H1 (cell line): ENCODE data around the gene NEDD8. TPM values are rescaled to one million over a fixed set of nuclear protein-coding genes. Genes with fewer than 3 reads are reported as not detected.

ENCODE experiments used
- BCL11A ChIP-seq, 2 experiments: IDR thresholded peaks; one replicate each; pipeline ENCODE4 v1.6.1; 2011; ENCODE audit warnings: low read depth in 2 of 2, low read length in 2 of 2, mild to moderate bottlenecking in 2 of 2
- CBX5 ChIP-seq: fragments of 300-800, 300-1000 bp; sonication (generic); IDR thresholded peaks from 2 replicates; pipeline ENCODE4 v1.7.1; 2016; ENCODE audit warnings: antibody characterized with exemption, low read length, low read depth
- CHD2 ChIP-seq: IDR thresholded peaks from 2 replicates; pipeline ENCODE4 v1.6.1; 2012; ENCODE audit warnings: low read length, improper control_type of control experiment
- CREB1 ChIP-seq: IDR thresholded peaks from 2 replicates; pipeline ENCODE4 v1.6.1; 2012; ENCODE audit warnings: inconsistent platforms
- FOSL1 ChIP-seq: IDR thresholded peaks from 2 replicates; pipeline ENCODE4 v1.6.1; 2011; ENCODE audit warnings: mild to moderate bottlenecking, low read depth, low read length, moderate library complexity; ENCODE audit not compliant: insufficient read depth
- GTF2F1 ChIP-seq: IDR thresholded peaks from 2 replicates; pipeline ENCODE4 v1.6.1; 2012; ENCODE audit warnings: low read depth, low read length, improper control_type of control experiment, borderline replicate concordance
- HDAC2 ChIP-seq, 2 experiments: fragments of 300-600 bp in 1 of 2; sonication (generic) in 1 of 2; IDR thresholded peaks; 2 replicates each; pipeline ENCODE4 v1.6.1; 2011 to 2012; ENCODE audit warnings: low read depth in 2 of 2, low read length in 2 of 2, mild to moderate bottlenecking in 2 of 2, moderate library complexity in 2 of 2, borderline replicate concordance in 1 of 2, inconsistent platforms in 1 of 2
- KDM1A ChIP-seq: fragments of 200-600, 300-600 bp; sonication (generic); IDR thresholded peaks from 2 replicates; pipeline ENCODE4 v1.7.1; 2016; ENCODE audit warnings: mild to moderate bottlenecking, low read length, borderline replicate concordance
- POLR2AphosphoS5 ChIP-seq: IDR thresholded peaks from 2 replicates; pipeline ENCODE4 v1.6.1; 2011; ENCODE audit warnings: low read depth, low read length
- POU5F1 ChIP-seq: IDR thresholded peaks from 2 replicates; pipeline ENCODE4 v1.6.1; 2011; ENCODE audit warnings: low read depth, mild to moderate bottlenecking, low read length, moderate library complexity
- RNF2 ChIP-seq: fragments of 200-900, 300-1000 bp; sonication (generic); IDR thresholded peaks from 2 replicates; pipeline ENCODE4 v1.7.1; 2016; ENCODE audit warnings: borderline replicate concordance, low read depth, mild to moderate bottlenecking, antibody characterized with exemption, low read length; ENCODE audit not compliant: poor library complexity, severe bottlenecking; ENCODE audit errors: missing control alignments
- SIN3A ChIP-seq, 2 experiments: IDR thresholded peaks in 1 of 2; conservative IDR thresholded peaks in 1 of 2; 2 replicates each; pipeline ENCODE4 v1.6.1; 2011 to 2012; ENCODE audit warnings: low read length in 2 of 2, improper control_type of control experiment in 1 of 2, low read depth in 1 of 2, mild to moderate bottlenecking in 1 of 2
- SIX5 ChIP-seq: IDR thresholded peaks from 2 replicates; pipeline ENCODE4 v1.6.1; 2011; ENCODE audit warnings: mild to moderate bottlenecking, low read depth, low read length
- SP1 ChIP-seq: IDR thresholded peaks from 2 replicates; pipeline ENCODE4 v1.6.1; 2011; ENCODE audit warnings: low read depth, low read length
- TBP ChIP-seq: IDR thresholded peaks from 2 replicates; pipeline ENCODE4 v1.6.1; 2011; ENCODE audit warnings: low read depth, low read length, improper control_type of control experiment
- TCF12 ChIP-seq: IDR thresholded peaks from 2 replicates; pipeline ENCODE4 v1.6.1; 2011; ENCODE audit warnings: low read depth, mild to moderate bottlenecking, low read length
- polyA plus RNA-seq, 7 experiments: library from polyadenylated mRNA; depleted of rRNA in 3 of 7; stranded (reverse) in 5 of 7; unstranded in 2 of 7; fragments of >200 nt in 5 of 7; fragments of 200-250 nt in 2 of 7; gene quantifications; 1 replicate in 5 of 7; 2 replicates in 1 of 7; 4 replicates in 1 of 7; pipeline versions ENCODE4 v1.2.1 to v1.2.3, GENCODE V29; 2011 to 2013; ENCODE audit warnings: missing spikeins in 2 of 7, mixed read lengths in 2 of 7
- total RNA-seq: library from RNA; stranded (reverse); fragmentation: NEBNext Ultra II Directional; extraction: Animal tissue kit (Norgen Biotek cat#: 25700); gene quantifications from 2 replicates; pipeline ENCODE4 v1.2.1, GENCODE V29; 2021
- TF ChIP-seq, protein P1 (sequence below), 3 experiments: IDR thresholded peaks; 1 replicate in 2 of 3; 2 replicates in 1 of 3; pipeline versions ENCODE4 v1.5.1 to v1.6.1; 2011; ENCODE audit warnings: low read length in 3 of 3, mild to moderate bottlenecking in 3 of 3, inconsistent platforms in 2 of 3, low read depth in 1 of 3, moderate library complexity in 1 of 3; ENCODE audit not compliant: insufficient read depth in 1 of 3; ENCODE audit errors: control extremely low read depth in 1 of 3
- TF ChIP-seq, protein P2 (sequence below): IDR thresholded peaks from 2 replicates; pipeline ENCODE4 v1.6.1; 2012; ENCODE audit warnings: low read length, inconsistent platforms

NEDD8 gene
- total and polyA plus RNA-seq, 2 of the 8 experiments (the other 6 are each of a cell fraction or from before 2014, with no cell fraction given): 253 to 317 TPM

DNA sequence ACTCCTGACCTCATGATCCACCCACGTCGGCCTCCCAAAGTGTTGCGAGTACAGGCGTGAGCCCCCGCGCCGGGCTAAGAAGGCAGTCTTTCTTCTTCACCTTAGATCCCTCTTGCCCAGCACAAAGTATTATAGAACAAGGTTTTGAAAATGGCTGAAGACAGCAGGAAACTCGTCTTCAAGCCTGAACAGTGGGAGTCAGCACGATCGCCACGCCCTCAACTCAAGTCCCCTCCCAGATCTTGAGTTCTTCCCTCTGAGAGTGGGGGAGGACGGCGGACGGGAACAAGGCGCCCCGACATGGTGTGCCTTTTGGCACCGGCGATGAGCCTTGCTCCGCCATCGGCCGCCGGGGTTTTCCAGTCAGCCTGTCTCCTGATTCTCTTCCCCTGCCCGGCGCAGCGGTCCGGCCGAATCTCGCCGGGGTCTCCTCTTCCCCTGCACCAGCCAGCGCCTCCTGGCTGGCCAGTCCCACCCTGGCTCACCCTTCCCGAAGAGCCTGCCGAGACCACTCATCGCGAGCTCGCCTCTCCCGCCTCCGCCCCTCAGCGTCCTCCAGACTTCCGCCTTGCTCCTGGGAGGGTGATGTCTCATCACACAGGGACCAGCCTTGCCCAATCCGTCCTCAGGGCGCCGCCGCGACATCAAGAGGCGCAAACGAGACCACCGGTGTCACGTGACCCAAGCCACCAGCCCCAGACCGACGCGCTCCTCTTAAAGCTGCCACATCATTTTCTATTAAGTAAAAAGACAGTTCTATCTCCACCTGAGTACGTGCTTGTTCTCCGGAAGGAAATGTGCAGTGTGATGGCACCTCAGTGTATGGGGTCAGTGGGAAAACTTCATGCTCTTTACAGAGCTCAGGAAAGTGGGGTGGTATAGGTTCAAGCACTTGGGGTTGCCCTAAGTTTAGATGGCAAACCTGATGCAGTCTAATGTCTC lies 19.0 kb downstream of the NEDD8 start, which contains the start of gene CHMP4A (continued):
- TF ChIP-seq, protein P1, sequence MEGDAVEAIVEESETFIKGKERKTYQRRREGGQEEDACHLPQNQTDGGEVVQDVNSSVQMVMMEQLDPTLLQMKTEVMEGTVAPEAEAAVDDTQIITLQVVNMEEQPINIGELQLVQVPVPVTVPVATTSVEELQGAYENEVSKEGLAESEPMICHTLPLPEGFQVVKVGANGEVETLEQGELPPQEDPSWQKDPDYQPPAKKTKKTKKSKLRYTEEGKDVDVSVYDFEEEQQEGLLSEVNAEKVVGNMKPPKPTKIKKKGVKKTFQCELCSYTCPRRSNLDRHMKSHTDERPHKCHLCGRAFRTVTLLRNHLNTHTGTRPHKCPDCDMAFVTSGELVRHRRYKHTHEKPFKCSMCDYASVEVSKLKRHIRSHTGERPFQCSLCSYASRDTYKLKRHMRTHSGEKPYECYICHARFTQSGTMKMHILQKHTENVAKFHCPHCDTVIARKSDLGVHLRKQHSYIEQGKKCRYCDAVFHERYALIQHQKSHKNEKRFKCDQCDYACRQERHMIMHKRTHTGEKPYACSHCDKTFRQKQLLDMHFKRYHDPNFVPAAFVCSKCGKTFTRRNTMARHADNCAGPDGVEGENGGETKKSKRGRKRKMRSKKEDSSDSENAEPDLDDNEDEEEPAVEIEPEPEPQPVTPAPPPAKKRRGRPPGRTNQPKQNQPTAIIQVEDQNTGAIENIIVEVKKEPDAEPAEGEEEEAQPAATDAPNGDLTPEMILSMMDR (IDR thresholded peaks at IDR 0.05; ENCODE audit: control extremely low read depth in 1 of 3, insufficient read depth in 1 of 3, low read depth in 1 of 3, low read length in 3 of 3): peak in 1 of 3 experiments; percentile 8; a peak in 1 of 4 replicates
- TF ChIP-seq KDM1A (no peak), FOSL1 (no peak), SIN3A (conservative IDR thresholded peaks at IDR 0.05 in 1 of 2, IDR thresholded peaks at IDR 0.05 in 1 of 2; ENCODE audit: low read depth in 1 of 2, low read length in 2 of 2) (peak in 1 of 2 experiments; percentile 75; a peak in 1 of 4 replicates), SIX5 (no peak), TCF12 (no peak), RNF2 (no peak), GTF2F1 (peak; percentile 80; the same call in 1 of the 2 replicates), BCL11A (IDR thresholded peaks at IDR 0.05; ENCODE audit: low read depth in 2 of 2, low read length in 2 of 2) (no peak), CBX5 (no peak), POLR2AphosphoS5 (peak; percentile 95), CHD2 (peak; percentile 88), SP1 (0 out of 2 replicates have a peak, but pooled peaks have one; percentile 63), POU5F1 (no peak), CREB1 (peak; percentile 99), TBP (peak; percentile 84; the same call in 1 of the 2 replicates), HDAC2 (IDR thresholded peaks at IDR 0.05; ENCODE audit: borderline replicate concordance in 1 of 2, low read depth in 2 of 2, low read length in 2 of 2) (no peak)
- TF ChIP-seq, protein P2, sequence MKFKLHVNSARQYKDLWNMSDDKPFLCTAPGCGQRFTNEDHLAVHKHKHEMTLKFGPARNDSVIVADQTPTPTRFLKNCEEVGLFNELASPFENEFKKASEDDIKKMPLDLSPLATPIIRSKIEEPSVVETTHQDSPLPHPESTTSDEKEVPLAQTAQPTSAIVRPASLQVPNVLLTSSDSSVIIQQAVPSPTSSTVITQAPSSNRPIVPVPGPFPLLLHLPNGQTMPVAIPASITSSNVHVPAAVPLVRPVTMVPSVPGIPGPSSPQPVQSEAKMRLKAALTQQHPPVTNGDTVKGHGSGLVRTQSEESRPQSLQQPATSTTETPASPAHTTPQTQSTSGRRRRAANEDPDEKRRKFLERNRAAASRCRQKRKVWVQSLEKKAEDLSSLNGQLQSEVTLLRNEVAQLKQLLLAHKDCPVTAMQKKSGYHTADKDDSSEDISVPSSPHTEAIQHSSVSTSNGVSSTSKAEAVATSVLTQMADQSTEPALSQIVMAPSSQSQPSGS: no peak
